Activated T-helper 1 cell treated with Interleukin-2 at 50 U/mL for 16 hours (primary cell): ENCODE data around the gene FAM163B.

Source experiments
- DNase-seq: peaks from one replicate; pipeline ENCODE4 v3.0.0-alpha.2; 2020; ENCODE audit warnings: low read depth

FAM163B gene

DNA sequence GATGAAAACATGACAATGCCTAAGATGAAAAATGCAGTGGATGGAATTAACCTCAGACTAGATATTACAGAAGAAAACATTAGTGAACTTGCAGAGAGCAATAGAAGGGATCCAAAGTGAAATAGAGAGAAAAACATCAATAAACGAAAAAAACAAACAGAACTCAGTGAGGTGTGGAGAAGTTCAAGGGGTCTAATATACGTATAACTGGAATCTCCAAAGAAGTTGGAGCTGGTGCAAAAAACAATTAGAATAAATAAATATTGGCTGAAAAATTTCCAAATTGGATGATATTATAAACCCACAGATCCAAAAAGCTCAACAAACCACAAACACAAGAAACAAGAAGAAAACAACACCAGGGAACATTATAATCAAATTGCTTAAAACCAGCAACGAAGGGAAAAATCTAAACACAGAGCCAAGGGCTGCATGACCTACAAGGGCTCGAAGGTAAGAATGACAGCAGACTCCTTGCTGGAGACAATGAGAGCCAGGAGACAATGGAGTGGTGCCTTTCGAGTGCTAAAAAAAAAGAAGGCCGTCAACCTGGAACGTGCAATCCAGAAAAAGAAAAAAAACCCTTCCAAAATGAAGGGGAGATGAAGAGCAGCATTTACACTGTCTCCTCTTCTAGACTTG, 11.8 kb downstream of the FAM163B start:
- DNase-seq, result no peak

DNA sequence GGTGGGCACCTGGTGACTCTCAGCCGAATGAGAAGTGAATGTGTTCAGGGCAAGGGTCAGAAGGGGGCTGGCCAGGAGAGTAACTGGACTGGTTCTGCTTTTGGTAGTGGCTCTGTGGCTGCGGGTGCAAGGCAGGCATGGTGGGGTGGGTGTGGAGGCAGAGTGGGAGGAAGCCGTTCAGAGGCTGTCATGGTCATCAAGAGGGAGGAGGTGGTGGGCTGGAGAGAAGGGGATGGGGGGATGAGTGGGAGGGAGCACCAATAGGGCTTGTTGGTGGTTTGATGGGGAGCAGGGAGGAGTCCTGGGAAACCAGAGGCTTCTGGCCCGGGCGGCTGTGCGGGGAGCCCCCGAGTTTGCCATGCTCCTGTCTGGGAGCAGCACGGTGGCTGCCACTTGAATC, 13.3 kb downstream of the FAM163B start:
- DNase-seq, result no peak

DNA sequence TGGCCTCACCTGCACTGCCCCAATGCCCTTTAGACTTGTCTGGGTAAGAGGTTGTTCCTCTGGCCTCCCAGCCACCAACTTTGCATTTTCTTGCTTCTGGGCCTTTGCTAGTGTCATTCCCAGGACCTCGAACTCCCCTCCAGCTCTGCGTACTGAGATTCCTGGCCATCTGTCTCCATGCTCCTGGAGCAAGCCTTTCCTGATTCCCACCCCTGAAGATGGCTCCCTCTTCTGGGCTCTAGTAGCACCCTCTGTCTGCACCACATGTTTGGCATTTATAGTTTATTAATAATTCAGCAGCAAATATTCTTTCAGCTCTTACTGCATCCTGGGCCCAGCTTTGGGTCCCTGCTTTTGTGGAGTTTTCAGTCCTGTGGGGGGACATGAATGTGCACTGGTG, 14.9 kb downstream of the FAM163B start:
- no peak for DNase-seq

DNA sequence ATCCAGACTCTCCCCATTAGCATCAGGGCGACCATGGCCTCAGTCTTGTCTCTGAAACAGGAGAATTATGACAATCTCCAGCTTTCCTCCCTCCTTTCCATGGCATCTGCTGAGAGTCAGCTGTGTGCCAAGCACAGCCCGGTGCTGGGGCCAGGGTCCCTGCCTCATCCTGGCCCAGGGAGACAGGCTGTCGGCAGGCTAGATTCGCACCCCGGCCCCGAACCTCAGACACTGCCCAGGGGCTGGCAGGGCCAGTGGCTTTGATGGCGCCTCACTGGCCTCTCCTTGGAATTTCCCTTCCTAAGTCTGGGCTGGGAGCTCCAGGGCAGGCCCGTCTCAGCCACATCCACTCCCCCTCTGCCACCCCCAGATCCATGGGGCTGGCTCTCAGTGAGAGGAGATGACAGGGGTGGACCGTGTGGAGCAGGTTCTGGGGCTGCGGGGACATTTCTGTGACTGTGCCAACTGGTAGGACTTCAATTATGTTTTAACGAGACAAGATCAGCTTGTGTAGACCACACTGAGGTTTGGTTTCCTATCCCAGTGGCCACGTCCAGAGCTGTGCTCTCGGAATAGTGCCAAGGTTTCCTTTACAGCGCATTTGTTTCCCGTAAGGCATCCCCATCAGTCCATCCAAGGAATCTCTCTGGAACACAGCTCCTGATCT, 15.5 kb downstream of the FAM163B start:
- DNase-seq, result no peak

DNA sequence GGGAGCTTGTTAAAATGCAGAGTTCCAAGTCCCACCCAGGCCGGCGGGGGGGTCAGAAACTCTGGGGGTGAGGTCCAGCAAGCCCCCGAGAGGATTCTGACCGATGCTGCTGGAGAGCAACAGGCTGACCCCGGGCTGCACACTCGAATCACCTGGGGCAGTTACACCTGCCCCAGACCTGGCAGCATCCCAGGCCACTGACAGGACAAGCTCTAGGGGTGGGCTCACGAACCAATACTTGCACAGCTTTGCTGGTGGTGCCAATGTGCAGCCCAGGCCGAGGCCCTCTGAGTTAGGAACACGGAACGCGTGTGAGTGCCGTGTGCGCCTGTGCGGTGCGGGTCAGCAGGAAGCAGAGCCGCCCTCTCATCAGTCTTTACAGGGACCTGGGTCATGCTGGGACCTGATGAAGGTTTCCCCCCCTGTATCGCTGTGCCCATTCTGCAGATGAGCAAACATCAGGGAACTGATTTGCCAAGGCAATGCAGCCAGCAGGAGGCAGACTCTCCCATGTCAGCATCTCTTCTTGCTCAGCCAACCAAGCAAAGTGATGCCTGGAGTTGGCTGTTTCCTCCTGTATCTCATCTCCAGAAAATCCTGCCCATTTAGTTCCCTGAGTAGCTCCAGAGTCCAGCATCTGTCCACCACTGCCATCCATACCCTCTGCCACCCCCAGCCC, 16.3 kb downstream of the FAM163B start:
- no peak for DNase-seq

DNA sequence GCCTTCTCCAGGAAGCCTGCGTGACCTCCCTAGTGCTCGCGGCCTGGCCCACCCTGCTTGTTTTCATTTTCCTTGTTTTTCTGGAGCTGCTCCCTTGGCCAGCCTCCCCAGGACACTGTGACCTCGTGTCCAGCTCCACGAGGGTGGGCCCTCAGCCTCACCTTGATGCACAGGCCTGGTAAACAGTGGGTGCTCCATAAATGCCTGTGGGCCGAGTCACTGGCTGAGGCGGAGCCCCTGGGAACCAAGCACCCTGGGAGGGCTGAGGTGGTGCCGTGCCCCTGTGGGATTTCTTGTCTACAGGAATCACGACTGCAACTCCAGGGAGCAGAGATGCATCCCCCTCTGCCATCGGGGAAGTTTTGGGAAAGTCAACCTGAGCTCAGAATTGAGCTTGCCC, 17.2 kb downstream of the FAM163B start:
- no peak for DNase-seq

DNA sequence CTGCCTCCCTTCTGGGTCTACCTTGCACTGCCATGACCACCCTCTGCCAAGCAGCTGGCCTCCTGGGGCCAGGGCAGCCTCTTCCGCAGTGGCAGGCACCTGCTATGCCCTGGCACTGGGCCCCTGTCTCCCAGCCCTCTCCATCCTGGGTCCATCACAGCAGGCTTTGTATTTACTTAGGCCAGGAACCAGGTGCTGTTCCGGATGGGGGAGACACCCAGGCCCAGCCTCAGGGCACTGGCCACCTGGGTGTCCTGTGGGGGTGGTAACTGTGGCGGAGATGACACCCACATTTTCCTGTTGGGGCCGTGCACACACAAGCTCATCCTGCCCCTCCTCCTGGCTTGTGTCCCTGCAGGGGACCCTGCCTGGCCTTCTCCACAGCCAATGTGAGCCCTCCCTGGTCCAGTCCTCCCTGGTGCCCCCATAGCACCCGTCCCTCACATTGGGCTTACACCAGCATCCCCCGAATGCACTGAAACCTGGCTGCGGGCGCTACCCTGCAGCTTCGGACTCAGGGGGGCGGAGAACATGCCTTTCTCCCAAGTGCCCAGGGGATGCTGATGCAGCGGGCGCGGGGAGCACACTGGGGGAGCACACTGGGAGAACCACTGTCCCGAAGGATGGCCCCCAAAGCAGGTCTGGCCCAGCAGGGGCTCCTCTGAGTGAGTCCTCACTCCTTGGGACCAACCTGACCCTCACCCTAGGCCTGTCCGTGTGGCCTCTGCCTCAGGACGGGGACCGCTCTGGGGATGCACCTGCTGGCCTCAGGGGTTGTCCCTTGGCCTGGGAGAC, 17.9 kb downstream of the FAM163B start:
- DNase-seq, result no peak

DNA sequence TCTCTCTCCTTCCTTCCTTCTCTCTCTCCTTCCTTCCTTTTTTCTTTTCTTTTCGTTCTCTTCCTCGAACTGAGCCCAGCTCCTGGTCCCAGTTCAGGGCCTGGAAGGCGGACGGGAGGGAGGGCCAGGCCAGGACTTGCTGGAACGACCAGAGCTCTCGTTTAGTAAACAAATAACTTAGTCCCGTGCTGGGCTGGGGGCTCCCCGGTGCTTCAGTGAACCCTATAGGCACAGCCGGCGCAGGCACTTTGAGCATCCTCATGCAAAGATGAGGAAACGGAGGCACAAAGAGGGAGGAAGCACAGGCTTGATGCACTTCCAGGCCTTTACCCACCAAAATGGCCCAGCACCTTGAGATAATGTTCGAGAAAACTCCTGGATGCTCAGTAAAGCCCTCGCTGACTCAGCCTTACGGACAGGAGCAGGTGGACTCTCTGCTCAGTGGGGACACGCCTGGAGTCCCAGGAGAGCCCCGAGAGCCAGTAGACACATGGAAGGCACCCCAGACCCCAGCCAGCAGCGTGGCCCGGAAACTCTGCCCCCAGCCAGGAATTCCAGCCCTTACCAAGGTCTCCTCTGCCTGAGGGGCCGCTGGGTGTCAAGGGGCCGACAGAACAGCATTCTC, 18.8 kb downstream of the FAM163B start:
- no peak for DNase-seq

DNA sequence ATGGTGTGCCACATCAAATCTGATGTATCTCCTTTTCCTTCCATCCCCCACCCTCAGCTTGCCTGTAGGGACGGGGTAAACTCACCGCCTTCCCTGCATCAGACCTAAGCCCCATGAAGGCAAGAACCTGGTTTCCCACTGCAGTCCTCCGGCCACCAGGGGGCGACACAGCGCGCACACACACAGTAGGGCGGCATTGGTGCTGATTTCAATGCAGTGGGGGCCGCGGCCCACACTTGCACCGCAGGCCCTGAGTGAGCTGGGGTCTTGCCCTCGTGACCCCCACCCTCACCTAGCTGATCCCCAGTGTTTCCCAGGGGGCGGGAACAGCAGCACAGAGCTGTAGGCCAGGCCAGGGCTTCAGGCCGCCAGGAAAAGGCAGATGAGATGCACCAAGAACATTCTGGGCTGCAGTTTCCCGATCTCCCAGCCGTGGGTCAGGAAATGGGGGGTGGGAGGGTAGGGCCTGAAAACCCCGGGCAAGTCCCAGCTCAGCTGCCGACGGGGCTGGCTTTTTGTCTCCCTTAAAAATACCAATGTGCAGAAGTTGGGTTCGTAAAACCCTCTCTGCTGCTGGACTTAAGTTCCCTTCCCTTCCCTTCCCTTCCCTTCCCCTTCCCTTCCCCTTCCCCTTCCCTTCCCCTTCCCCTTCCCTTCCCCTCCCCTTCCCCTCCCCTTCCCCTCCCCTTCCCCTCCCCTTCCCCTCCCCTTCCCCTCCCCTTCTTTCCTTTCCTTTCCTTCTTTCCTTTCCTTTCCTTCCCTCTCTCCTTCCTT, 19.5 kb downstream of the FAM163B start:
- peak; percentile 23 for DNase-seq

DNA sequence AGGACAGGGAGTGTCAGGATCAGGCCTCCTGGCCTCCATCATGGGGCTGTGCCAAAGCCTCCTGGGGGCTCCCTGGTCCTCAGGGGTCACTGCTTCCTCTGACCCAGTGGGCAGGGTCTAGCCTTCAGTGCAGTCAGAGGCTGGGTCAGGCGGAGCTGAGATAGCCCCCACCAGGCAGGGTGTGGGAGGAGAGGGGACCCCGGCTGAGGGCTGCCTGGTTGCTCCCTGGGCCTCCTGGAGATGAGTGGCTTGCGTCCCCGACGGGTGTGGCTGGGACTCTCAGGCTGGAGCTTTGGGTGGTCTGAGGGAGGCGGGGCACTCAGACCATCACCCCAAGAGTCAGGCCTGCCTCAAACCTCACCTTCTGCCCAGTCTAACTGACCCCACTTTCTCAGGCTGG, 21.7 kb downstream of the FAM163B start:
- DNase-seq, result no peak

DNA sequence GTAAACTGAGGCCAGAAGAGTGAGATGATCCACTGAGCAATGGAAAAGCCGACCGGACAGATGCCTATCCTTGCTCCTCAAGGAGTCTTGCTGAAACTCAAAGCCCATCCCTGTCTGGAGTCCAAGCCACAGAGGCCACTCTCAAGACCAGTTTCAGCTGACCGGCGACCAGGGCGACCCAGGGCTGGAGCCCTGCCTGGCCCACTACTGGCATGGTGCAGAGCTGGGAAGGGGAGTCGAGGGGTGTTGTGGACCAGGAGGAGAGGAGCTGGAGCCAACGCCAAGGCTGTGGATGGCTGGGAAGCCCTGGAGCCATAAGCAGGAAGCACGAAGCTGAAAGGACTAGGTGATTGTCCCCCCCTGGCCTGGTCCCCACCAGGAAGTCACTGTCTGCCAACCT, 22.1 kb downstream of the FAM163B start:
- DNase-seq, result no peak

DNA sequence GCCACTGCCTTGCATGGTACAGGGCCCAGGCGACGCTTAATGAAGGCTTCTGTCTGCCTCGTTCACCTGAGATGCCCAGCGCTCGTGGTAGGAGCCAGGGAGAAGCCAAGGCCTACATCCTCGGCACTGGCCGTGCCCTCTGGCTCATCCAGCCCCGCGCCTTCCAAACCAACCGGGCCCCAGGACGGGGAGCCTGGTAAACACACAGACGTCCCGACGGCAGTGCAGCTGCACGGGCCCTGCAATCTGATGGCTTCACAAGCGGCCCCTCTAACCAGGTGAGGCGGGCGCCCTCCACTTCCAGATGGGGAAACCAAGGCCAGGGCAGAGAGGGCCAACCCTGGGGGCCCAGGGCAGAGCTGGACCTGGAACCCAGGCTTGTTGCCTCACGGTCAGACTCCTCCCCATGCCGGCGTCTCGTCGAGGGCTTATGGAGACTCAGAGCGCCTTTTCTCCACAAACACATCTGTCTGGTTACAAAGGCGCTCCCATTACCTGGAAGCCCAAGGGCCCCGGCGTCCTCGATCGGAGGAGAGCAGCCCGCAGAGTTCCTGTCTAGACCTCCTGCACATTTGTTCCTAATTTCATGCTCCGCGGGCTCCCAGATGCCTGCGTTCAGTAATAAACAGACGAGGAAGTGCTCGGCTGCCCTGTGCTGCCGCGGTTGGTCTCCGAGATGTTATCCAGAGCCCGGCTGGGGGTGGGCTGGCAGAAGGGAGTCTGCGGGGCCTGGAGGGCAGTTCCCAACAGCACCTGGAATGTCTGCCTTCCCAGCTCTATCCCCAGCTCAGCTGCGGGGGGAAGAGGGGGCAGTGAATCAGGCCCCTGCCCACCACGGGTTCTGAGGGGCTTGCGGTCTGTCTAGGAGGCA, 23.5 kb downstream of the FAM163B start:
- no peak for DNase-seq

DNA sequence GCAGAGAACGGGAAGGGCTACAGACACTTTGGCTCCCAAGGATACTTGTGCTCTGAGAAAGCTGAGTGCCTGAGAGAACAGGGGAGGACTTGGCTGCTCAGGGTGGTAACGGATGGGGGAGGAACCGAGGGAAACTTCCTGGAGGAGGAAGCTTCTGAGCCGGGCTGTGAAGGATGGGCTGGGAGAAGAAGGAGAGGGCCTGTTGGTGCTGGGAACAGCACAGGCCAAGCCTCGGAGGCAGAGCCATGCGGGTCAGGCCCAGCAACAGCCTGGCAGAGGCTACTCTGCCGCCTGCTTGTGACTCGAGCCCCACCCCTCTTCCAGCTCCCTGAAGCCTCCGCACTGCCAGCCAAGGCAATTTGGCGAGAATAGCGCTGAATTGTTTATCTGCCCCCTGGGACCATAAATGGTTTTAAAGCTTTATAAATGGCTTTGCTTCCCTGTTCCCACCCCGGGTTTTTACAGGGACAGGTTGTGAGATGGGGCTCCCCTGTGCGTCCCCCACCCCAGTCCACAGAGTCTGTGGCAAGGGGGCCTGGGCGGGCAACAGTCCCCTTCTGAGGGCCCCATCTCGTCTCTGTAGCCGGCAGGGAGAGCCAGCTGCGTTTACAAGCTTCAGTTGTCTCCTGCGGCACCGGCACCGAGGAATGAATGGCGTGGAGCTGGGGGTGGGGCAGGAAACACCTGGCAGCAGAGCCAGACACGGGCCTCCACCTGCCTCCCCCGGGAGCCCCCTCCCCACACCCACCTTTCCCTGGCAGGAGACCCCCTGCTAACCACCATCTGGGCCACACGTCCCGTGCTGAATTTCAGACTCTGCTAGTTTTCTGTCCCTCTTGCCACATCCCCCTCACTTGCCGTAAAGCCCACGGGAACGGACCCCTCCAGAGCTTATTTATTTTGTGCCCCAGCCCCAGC, 24.4 kb downstream of the FAM163B start:
- no peak for DNase-seq

DNA sequence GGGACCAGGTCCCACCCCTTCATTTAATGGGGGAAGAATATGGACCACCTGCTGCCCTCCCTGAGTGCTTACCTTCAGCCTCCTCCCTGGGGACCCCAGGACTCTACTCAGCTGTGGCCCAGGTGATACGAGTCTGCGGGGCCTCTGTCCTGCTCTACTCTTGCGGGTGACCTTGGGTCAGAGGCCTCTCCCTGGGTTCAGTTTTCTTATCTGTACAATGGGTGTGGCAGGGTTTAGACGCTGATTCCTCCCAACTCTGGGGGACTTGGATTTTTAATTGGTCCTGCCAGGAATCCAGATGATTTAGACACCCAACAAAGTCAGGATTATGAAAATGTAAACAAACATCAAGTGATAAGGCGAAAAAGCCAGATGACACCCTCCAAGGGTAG, 25.0 kb downstream of the FAM163B start:
- no peak for DNase-seq

DNA sequence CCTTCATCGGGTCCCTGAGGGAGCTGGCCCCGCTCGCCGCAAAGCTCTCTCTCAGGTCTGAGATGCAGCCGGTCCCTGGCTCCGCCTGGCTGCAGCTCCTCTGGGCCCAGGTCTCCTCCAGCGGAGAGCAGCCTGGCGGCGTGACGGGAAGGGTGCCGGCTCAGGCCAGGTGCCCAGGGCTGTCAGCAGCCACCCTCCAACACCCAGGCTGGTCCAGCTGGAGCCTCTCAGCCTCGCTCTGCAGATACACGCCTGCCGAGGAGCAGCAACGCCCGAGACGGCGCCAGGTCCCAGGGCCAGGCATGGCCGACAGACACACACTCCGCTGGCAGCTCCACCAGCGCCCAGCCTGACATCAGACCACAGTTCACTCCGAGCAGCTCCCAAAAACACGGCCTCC, 25.6 kb downstream of the FAM163B start:
- no peak for DNase-seq

DNA sequence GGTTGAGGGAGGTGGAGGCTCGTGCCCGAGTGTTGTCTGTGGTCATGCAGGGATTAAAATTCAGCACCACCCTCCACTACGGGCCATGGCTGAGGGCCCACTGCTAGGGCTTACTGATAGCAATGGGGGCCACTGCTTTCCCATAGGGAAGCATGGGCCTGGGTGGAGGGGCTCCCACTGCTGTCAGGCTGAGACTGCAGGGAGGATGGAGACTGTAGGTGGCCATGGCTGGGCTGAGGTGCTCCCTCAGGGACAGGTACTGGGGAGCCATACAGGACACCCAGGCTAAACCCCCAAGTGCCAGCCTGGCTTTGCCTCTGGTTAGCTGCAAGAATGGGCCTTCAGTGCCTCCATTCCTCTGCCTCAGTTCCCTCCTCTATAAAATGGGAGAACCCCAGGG, 26.1 kb downstream of the FAM163B start:
- no peak for DNase-seq

DNA sequence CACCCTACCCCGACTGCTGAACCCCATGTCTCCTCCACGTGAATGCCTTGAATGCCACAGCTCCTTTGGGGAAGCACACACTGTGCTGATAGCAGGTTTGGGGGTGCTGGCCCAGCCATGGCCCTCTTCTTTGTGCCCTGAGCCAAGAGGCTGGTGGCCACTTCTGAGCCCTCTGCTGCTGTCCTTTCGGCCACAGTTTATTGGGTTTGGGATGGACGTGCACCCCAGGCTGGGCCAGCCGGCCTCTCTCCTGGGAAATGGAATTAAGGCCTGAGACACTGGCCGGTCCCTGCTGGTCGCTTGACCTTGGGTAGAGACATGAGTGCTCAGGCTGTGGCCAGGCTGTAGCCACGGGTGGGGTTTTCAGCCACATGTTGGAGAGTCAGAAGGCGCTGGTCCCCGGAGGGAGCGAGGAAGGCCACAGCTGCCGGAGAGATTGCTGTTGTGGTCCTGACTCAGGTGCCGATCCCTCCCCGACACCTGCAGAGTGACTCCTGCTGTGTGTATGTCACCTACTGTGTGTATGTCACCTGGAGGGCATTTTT, 26.6 kb downstream of the FAM163B start:
- DNase-seq, result no peak

DNA sequence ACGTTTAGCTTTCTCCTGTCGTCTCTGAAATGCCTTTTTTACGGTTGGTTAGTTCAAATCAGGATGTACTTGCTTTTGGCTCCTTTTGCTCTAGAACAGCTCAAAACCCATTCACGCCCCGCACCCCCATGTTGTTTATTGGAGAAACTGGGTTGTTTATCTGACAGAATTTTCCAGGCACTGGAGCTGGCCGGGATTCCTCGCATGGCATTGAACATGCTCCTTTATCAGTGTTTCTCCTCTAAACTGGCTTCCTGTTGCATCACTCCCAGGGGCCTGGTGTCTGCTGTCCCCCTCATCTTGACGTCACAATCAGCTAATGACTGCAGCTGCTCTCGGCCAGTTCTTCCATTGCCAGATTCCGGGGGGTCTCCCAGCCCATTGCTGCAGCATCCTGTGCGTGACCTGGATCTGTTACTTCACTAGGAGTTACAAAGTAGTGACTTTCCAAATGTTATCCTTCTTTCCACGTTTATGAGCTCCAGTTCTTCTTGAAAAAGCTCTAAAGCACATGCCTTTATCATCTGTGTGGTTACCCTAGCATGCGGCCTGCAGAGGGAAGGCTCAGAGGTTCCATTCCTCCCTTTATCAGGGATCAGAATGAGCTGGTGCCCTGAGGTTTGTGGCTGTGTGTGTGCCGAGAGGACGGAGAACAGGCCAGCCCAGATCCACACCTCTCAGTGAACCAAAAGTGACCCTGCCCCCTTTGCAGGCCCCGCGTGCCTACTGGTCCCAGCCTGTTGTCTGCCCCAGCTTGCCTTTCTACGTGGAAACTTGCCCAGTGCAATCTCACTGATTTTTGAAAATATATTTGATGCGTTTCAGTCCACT, 27.5 kb downstream of the FAM163B start:
- DNase-seq, result no peak
